Nephron (organoid): Measurements from ENCODE around the gene TECR.
"Not testable (repeated sequence)": the region's sequence is repeated elsewhere in the genome, so short reads cannot be mapped to it uniquely, and the experiment has no call there.

Experiments
- H3K27ac Mint-ChIP-seq, 3 experiments: 2 replicates each; pipeline ENCODE4 v1.8.0; 2020; ENCODE audit warnings: mixed read lengths in 3 of 3, mild to moderate bottlenecking in 2 of 3, moderate library complexity in 1 of 3
- H3K27me3 Mint-ChIP-seq: 2 replicates; pipeline ENCODE4 v1.8.0; 2021; ENCODE audit warnings: low read depth, mild to moderate bottlenecking, moderate library complexity, mixed read lengths
- H3K36me3 Mint-ChIP-seq: 2 replicates; pipeline ENCODE4 v1.8.0; 2020; ENCODE audit warnings: low read depth, mixed read lengths
- H3K4me1 Mint-ChIP-seq: 2 replicates; pipeline ENCODE4 v1.8.0; 2020; ENCODE audit warnings: mixed read lengths
- H3K4me3 Mint-ChIP-seq, 3 experiments: 2 replicates each; pipeline ENCODE4 v1.8.0; 2020; ENCODE audit warnings: mild to moderate bottlenecking in 3 of 3, mixed read lengths in 3 of 3, moderate library complexity in 2 of 3
- H3K9me3 Mint-ChIP-seq: 2 replicates; pipeline ENCODE4 v1.8.0; 2020; ENCODE audit warnings: mixed read lengths
- TF ChIP-seq, protein P1 (sequence below), 3 experiments: fragments of 200-600 bp; sonication (generic); IDR thresholded peaks; one replicate each; pipeline ENCODE4 v1.5.0; 2021; ENCODE audit warnings: antibody characterized with exemption in 3 of 3; ENCODE audit not compliant: unreplicated experiment in 3 of 3

TECR gene

DNA sequence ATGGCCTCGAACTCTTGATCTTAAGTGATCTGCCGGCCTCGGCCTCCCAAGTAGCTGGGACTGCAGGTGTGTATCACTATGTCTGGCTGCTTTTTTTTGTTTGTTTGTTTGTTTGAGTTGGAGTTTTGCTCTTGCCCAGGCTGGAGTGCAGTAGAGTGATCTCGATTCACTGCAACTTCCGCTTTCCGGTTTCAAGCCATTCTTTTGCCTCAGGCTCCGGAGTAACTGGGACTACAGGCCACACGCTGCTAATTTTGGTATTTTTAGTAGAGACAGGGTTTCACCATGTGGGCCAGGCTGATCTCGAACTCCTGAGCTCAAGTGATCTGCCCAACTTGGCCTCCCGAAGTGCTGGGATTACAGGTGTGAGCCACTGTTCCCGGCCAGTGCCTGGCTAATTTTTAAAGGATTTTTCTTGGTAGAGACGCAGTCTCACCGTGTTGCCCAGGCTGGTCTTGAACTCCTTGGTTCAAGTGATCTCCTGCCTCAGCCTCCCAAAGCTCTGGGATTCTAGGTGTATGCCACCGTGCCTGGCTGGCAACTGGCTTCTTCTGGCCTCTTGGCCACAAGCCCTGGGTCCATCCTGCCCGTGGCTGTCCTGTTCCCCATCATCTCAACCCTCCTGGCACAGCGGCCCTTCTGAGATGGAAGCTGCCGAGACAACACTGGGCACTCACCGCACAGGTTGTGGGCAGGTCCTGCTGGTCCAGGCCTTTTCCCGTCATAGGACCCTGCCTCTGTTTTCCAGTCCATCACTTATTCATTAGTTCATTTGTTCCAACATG lies 11.5 kb downstream of the TECR start:
- TF ChIP-seq, protein P1, sequence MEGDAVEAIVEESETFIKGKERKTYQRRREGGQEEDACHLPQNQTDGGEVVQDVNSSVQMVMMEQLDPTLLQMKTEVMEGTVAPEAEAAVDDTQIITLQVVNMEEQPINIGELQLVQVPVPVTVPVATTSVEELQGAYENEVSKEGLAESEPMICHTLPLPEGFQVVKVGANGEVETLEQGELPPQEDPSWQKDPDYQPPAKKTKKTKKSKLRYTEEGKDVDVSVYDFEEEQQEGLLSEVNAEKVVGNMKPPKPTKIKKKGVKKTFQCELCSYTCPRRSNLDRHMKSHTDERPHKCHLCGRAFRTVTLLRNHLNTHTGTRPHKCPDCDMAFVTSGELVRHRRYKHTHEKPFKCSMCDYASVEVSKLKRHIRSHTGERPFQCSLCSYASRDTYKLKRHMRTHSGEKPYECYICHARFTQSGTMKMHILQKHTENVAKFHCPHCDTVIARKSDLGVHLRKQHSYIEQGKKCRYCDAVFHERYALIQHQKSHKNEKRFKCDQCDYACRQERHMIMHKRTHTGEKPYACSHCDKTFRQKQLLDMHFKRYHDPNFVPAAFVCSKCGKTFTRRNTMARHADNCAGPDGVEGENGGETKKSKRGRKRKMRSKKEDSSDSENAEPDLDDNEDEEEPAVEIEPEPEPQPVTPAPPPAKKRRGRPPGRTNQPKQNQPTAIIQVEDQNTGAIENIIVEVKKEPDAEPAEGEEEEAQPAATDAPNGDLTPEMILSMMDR (IDR thresholded peaks at IDR 0.05; ENCODE audit: unreplicated experiment in 3 of 3), result no peak
- no peak overlapping the region for H3K4me3 Mint-ChIP-seq
- H3K4me1 Mint-ChIP-seq, result peaks cover 14% of the 10 kb centered on the region
- H3K27ac Mint-ChIP-seq, result no peak overlapping the region
- H3K27me3 Mint-ChIP-seq, result no peaks in the 10 kb centered on the region
- H3K36me3 Mint-ChIP-seq, result peaks cover 9% of the 10 kb centered on the region
- no peaks in the 10 kb centered on the region for H3K9me3 Mint-ChIP-seq

- not testable (repeated sequence) for H3K4me3 Mint-ChIP-seq, H3K27ac Mint-ChIP-seq, H3K36me3 Mint-ChIP-seq
Observed at GRCh38 chr19:14541979-14542378, 12.6 kb downstream of the TECR start.

GRCh38 chr19:14542711-14543328 lies 13.4 kb downstream of the TECR start:
- Mint-ChIP-seq H3K4me1 (peaks cover 19% of the 10 kb centered on the region), H3K9me3 (no peaks in the 10 kb centered on the region), H3K27ac (no peak overlapping the region), H3K4me3 (no peak overlapping the region), H3K27me3 (no peaks in the 10 kb centered on the region), H3K36me3 (peaks cover 9% of the 10 kb centered on the region)
- TF ChIP-seq, protein P1 (IDR thresholded peaks at IDR 0.05; ENCODE audit: unreplicated experiment in 3 of 3), result no peak

More at GRCh38 chr19:14541979-14542378, 12.6 kb downstream of the TECR start:
- not testable (repeated sequence) for H3K27me3 Mint-ChIP-seq, H3K9me3 Mint-ChIP-seq
- peaks cover 18% of the 10 kb centered on the region for H3K4me1 Mint-ChIP-seq

DNA sequence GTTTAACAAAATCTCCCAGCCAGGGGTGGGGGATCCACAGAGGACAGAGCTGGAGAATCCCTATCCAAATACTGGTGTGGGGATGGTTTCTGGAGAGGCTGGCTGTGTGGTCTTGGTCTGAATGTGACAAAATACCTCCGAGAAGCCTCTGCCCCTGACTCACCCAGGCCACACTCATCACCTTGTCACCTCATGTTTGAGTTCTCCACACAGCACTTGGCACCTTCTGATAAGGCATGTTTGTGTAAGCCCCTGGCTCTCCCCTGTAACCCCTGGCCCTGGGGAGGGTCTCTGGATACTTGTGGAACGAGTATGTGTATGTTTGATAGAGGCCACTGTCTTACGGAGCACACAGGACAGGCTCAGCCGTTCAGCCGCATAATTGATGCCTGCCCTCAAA lies 14.7 kb downstream of the TECR start:
- TF ChIP-seq, protein P1 (IDR thresholded peaks at IDR 0.05; ENCODE audit: unreplicated experiment in 3 of 3), result no peak

DNA sequence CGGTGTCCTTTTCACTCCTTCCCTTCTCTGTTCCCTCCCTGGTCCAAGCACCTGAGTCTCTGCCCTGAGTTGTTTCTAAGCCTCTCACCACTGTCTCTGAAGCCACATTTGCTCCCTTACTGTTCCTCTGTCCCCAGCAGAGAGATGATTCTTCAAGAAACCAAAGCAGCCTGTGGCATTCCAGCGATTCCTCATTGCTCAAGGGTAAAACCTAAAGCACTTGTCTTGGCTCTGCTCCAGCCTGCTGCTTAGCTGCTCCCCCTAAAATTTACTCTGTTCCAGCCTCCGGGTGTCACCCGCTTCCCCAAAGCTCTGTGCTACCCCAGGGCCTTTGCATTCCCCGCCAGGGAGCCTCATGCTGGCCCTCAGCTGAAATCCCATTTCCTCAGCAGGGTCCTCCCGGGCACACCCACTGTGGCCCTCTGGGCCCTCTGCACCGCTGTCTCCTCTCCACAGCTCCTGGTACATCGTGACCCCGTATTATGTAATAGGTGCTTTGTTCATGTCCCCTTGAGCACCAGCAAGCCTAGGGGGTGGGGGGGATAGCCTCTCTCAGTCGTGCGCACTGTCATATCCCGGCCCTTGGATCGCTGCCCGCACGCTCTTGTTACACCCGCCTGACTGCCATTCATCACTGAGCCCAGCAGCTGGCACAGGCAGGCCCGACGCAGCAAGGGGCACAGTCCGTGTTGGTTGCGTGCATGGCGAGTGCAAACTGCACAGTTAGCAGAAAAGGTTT lies 15.8 kb downstream of the TECR start:
- no peaks in the 10 kb centered on the region for H3K9me3 Mint-ChIP-seq
- H3K4me3 Mint-ChIP-seq, result no peak overlapping the region
- H3K27me3 Mint-ChIP-seq, result no peaks in the 10 kb centered on the region
- H3K27ac Mint-ChIP-seq, result peak overlapping the region in 2 of 3 experiments; percentile 74 to 78
- H3K36me3 Mint-ChIP-seq, result peaks cover 12% of the 10 kb centered on the region
- peaks cover 24% of the 10 kb centered on the region for H3K4me1 Mint-ChIP-seq
- TF ChIP-seq, protein P1 (IDR thresholded peaks at IDR 0.05; ENCODE audit: unreplicated experiment in 3 of 3), result no peak

More for the DNA sequence above, 14.7 kb downstream of the TECR start:
- H3K27ac Mint-ChIP-seq, result no peak overlapping the region
- peaks cover 19% of the 10 kb centered on the region for H3K4me1 Mint-ChIP-seq
- H3K4me3 Mint-ChIP-seq, result no peak overlapping the region
- H3K9me3 Mint-ChIP-seq, result no peaks in the 10 kb centered on the region
- H3K36me3 Mint-ChIP-seq, result peaks cover 12% of the 10 kb centered on the region
- no peaks in the 10 kb centered on the region for H3K27me3 Mint-ChIP-seq

DNA sequence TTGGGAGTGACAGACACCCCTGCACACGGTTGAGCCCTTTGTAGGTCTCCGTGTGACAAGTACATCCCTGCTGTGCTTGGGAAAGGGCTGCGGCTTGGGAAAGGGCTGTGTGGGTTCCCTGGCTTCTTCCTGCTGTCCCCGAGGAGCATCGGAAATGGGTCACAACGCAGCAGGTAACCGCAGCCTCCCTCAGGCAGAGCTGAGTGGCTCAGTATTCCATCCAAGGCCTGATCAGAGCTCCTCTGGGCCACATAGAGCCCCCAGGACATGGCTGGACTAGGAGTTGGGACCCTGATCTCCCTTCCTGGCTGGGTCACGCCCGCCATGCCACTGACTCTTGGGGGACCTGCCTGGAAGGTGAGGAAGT lies 16.3 kb downstream of the TECR start:
- Mint-ChIP-seq H3K27me3 (no peaks in the 10 kb centered on the region), H3K9me3 (no peaks in the 10 kb centered on the region), H3K4me3 (no peak overlapping the region), H3K36me3 (peaks cover 12% of the 10 kb centered on the region), H3K4me1 (peaks cover 28% of the 10 kb centered on the region), H3K27ac (peak overlapping the region in 2 of 3 experiments; percentile 49 to 74)
- TF ChIP-seq, protein P1 (IDR thresholded peaks at IDR 0.05; ENCODE audit: unreplicated experiment in 3 of 3), result no peak
